Neural cell (in vitro differentiated cells): ENCODE results near the gene ZFR. TPM values are rescaled to one million over a fixed set of nuclear protein-coding genes. Genes with fewer than 3 reads are reported as not detected.

Experiments
- H2AFZ ChIP-seq: fragments of 200-600, 300-800 bp; sonication (generic), shearing (Covaris generic); 2 replicates; pipeline ENCODE4 v1.6.0; 2014; ENCODE audit warnings: low read depth, mild to moderate bottlenecking, antibody characterized with exemption, low read length, moderate library complexity
- H3F3A ChIP-seq: fragments of 200-600 bp; shearing (Covaris generic); 2 replicates; pipeline ENCODE4 v1.6.1; 2016; ENCODE audit warnings: mild to moderate bottlenecking, moderate library complexity, mixed read lengths, antibody characterized with exemption, low read length; ENCODE audit not compliant: insufficient read depth, poor library complexity, severe bottlenecking
- H3K27ac ChIP-seq: fragments of 200-600, 300-800 bp; sonication (generic), shearing (Covaris generic); 2 replicates; pipeline ENCODE4 v1.5.1; 2014; ENCODE audit warnings: mild to moderate bottlenecking, low read length, moderate library complexity
- H3K27me3 ChIP-seq: fragments of 300-800, 200-600 bp; sonication (generic), shearing (Covaris generic); 2 replicates; pipeline ENCODE4 v1.6.0; 2014; ENCODE audit warnings: mild to moderate bottlenecking, low read depth, low read length, moderate library complexity; ENCODE audit not compliant: insufficient read depth
- H3K36me3 ChIP-seq: fragments of 300-800, 200-600 bp; sonication (generic), shearing (Covaris generic); 2 replicates; pipeline ENCODE4 v1.5.1; 2014; ENCODE audit warnings: mild to moderate bottlenecking, antibody characterized with exemption, low read length, moderate library complexity; ENCODE audit not compliant: insufficient read depth
- H3K4me2 ChIP-seq: fragments of 300-800, 200-600 bp; sonication (generic), shearing (Covaris generic); 2 replicates; pipeline ENCODE4 v1.6.0; 2014; ENCODE audit warnings: mild to moderate bottlenecking, low read length
- H3K4me3 ChIP-seq: fragments of 300-800, 200-600 bp; sonication (generic), shearing (Covaris generic); 2 replicates; pipeline ENCODE4 v1.5.1; 2014; ENCODE audit warnings: mild to moderate bottlenecking, low read length, moderate library complexity
- H3K79me2 ChIP-seq: fragments of 200-600 bp; shearing (Covaris generic); replicated peaks from 2 replicates; pipeline ENCODE4 v1.6.0; 2014; ENCODE audit warnings: mild to moderate bottlenecking, low read length, moderate library complexity; ENCODE audit not compliant: insufficient read depth
- H3K9ac ChIP-seq: fragments of 300-800, 200-600 bp; sonication (generic), shearing (Covaris generic); 2 replicates; pipeline ENCODE4 v1.6.1; 2016; ENCODE audit warnings: mild to moderate bottlenecking, low read length, mixed read lengths
- H3K9me2 ChIP-seq: fragments of 200-600 bp; shearing (Covaris generic); 2 replicates; pipeline ENCODE4 v1.6.1; 2016; ENCODE audit warnings: mild to moderate bottlenecking, low read length, mixed read lengths; ENCODE audit not compliant: insufficient read depth
- H3K9me3 ChIP-seq: fragments of 200-600, 300-800 bp; sonication (generic), shearing (Covaris generic); 2 replicates; pipeline ENCODE4 v1.6.1; 2016; ENCODE audit warnings: mild to moderate bottlenecking, mixed run types, low read length, moderate library complexity, mixed read lengths
- H4K20me1 ChIP-seq: fragments of 200-600 bp; shearing (Covaris generic); 2 replicates; pipeline ENCODE4 v1.6.1; 2016; ENCODE audit warnings: mild to moderate bottlenecking, mixed run types; ENCODE audit not compliant: insufficient read depth
- CTCF ChIP-seq: fragments of 450-650 bp; IDR thresholded peaks from 2 replicates; pipeline ENCODE4 v1.5.1; 2014; ENCODE audit warnings: antibody characterized with exemption, mild to moderate bottlenecking, moderate library complexity; ENCODE audit not compliant: poor library complexity, severe bottlenecking
- EZH2 ChIP-seq: fragments of 200-600, 300-800 bp; shearing (Covaris generic), sonication (generic); IDR thresholded peaks from 2 replicates; pipeline ENCODE4 v1.6.1; 2014; ENCODE audit warnings: antibody characterized with exemption, low read length, borderline replicate concordance, mild to moderate bottlenecking; ENCODE audit not compliant: insufficient read depth, poor library complexity, severe bottlenecking
- MXI1 ChIP-seq: fragments of 450-650 bp; conservative IDR thresholded peaks from 2 replicates; pipeline ENCODE4 v1.6.1; 2014; ENCODE audit warnings: antibody characterized with exemption, mild to moderate bottlenecking; ENCODE audit not compliant: poor library complexity, severe bottlenecking
- POLR2AphosphoS5 ChIP-seq: IDR thresholded peaks from 2 replicates; pipeline ENCODE4 v1.6.1; 2012
- RAD21 ChIP-seq: fragments of 450-650 bp; conservative IDR thresholded peaks from 2 replicates; pipeline ENCODE4 v1.6.1; 2014; ENCODE audit warnings: antibody characterized with exemption, mild to moderate bottlenecking, moderate library complexity
- SMC3 ChIP-seq: fragments of 450-650 bp; conservative IDR thresholded peaks from 2 replicates; pipeline ENCODE4 v1.6.1; 2014; ENCODE audit warnings: antibody characterized with exemption, mild to moderate bottlenecking, moderate library complexity; ENCODE audit not compliant: poor library complexity
- TAF1 ChIP-seq: IDR thresholded peaks from 2 replicates; pipeline ENCODE4 v1.6.1; 2012; ENCODE audit warnings: low read depth
- polyA plus RNA-seq: library from polyadenylated mRNA; depleted of rRNA; stranded (reverse); fragments of >200 nt; gene quantifications from 2 replicates; pipeline ENCODE4 v1.2.3, GENCODE V29; 2014
- TF ChIP-seq, protein P1 (sequence below): IDR thresholded peaks from 2 replicates; pipeline ENCODE4 v1.6.1; 2012; ENCODE audit warnings: borderline replicate concordance

The ZFR gene
- polyA plus RNA-seq, 1 donor from 2014 or later: 141 TPM

GRCh38 chr5:32392039-32392438 is 52.5 kb downstream of the ZFR start:
- H4K20me1 ChIP-seq: no peaks in the 10 kb centered on the region
- no peaks in the 10 kb centered on the region for H3K9me3 ChIP-seq
- H3K4me2 ChIP-seq: no peak overlapping the region
- H3K9me2 ChIP-seq: no peaks in the 10 kb centered on the region
- H3F3A ChIP-seq: no peaks in the 10 kb centered on the region
- no peak overlapping the region for H3K4me3 ChIP-seq
- H3K27me3 ChIP-seq: no peaks in the 10 kb centered on the region
- no peak overlapping the region for H3K9ac ChIP-seq
- H2AFZ ChIP-seq: no peak overlapping the region
- TF ChIP-seq POLR2AphosphoS5 (no peak), CTCF (no peak), EZH2 (no peak), TAF1 (no peak)
- TF ChIP-seq, protein P1, sequence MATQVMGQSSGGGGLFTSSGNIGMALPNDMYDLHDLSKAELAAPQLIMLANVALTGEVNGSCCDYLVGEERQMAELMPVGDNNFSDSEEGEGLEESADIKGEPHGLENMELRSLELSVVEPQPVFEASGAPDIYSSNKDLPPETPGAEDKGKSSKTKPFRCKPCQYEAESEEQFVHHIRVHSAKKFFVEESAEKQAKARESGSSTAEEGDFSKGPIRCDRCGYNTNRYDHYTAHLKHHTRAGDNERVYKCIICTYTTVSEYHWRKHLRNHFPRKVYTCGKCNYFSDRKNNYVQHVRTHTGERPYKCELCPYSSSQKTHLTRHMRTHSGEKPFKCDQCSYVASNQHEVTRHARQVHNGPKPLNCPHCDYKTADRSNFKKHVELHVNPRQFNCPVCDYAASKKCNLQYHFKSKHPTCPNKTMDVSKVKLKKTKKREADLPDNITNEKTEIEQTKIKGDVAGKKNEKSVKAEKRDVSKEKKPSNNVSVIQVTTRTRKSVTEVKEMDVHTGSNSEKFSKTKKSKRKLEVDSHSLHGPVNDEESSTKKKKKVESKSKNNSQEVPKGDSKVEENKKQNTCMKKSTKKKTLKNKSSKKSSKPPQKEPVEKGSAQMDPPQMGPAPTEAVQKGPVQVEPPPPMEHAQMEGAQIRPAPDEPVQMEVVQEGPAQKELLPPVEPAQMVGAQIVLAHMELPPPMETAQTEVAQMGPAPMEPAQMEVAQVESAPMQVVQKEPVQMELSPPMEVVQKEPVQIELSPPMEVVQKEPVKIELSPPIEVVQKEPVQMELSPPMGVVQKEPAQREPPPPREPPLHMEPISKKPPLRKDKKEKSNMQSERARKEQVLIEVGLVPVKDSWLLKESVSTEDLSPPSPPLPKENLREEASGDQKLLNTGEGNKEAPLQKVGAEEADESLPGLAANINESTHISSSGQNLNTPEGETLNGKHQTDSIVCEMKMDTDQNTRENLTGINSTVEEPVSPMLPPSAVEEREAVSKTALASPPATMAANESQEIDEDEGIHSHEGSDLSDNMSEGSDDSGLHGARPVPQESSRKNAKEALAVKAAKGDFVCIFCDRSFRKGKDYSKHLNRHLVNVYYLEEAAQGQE: no peak
- no peaks in the 10 kb centered on the region for H3K79me2 ChIP-seq
- H3K27ac ChIP-seq: no peak overlapping the region
- H3K36me3 ChIP-seq: peaks cover 11% of the 10 kb centered on the region

DNA sequence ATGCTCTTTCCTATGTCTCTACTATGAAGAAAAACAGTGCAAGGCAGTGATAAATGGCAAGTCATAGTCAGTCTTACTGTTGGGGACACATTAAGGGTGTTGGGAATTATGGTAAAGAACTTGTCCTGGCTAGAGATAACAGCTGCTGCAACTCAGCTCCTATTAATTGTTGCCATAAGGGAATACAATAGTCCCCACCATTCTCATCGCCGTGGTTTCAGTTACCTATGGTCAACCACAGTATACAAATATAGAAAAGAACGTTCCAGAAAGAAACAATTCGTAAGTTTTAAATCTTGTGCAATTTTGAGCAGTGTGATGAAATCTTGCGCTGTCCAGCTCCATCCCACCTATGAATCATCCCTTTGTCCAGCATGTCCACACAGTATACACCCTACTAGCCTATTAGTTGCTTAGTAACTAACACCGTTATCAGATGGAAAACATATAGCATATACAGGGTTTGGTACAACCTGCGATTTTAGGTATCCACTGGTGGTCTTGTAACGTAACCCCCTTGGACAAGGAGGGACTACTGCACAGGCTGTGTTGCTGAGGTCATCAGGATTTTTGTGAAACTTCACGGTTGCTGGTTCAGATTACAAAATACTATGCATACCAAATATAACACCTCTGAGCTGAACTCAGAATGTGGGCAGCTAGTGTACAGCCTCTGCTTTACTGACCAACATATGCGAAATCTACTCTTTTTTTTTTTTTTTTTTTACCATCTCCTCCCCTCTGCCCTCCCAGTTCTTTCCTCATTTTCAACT is 53.5 kb downstream of the ZFR start:
- peaks cover 11% of the 10 kb centered on the region for H3K36me3 ChIP-seq
- H3K4me3 ChIP-seq: no peak overlapping the region
- H3K9me3 ChIP-seq: no peaks in the 10 kb centered on the region
- no peak overlapping the region for H3K4me2 ChIP-seq
- TF ChIP-seq SMC3 (no peak), MXI1 (no peak), EZH2 (no peak), RAD21 (no peak), TAF1 (no peak), CTCF (no peak)
- TF ChIP-seq, protein P1: no peak
- H3K27ac ChIP-seq: no peak overlapping the region
- no peaks in the 10 kb centered on the region for H3K27me3 ChIP-seq
- H3K9ac ChIP-seq: no peak overlapping the region
- H2AFZ ChIP-seq: no peak overlapping the region
- no peaks in the 10 kb centered on the region for H3K79me2 ChIP-seq
- H4K20me1 ChIP-seq: no peaks in the 10 kb centered on the region
- H3F3A ChIP-seq: no peaks in the 10 kb centered on the region
- H3K9me2 ChIP-seq: no peaks in the 10 kb centered on the region
